Activated naive CD8-positive, alpha-beta T cell treated with anti-CD3 and anti-CD28 coated beads, Interleukin-2, amount 50 U/mL, for 16 hours (primary cell): ENCODE data around the gene RPS29.
"Not testable (repeated sequence)": the region's sequence is repeated elsewhere in the genome, so short reads cannot be mapped to it uniquely, and the experiment has no call there.

ENCODE experiments used
- DNase-seq: peaks from one replicate; pipeline ENCODE4 v3.0.0-alpha.2; 2020; ENCODE audit warnings: low read depth, low spot score

RPS29 gene

GRCh38 chr14:49598485-49599300 lies 12.5 kb upstream of the RPS29 start, which contains the start of gene LRR1:
Gene LRR1 (plus strand): TSS chr14:49598940. CDS start chr14:49599021, 81 bp downstream.
- peak; percentile 68 for DNase-seq

- DNase-seq: no peak
Observed at GRCh38 chr14:49598189-49598484, 12.0 kb upstream of the RPS29 start.

GRCh38 chr14:49594347-49595091 lies 8.3 kb upstream of the RPS29 start:
- no peak for DNase-seq

GRCh38 chr14:49593016-49593415 lies 6.8 kb upstream of the RPS29 start:
- DNase-seq: no peak

GRCh38 chr14:49589387-49589786 lies 3.2 kb upstream of the RPS29 start:
- no peak for DNase-seq

- no peak for DNase-seq
Observed at GRCh38 chr14:49586673-49587460, 687 bp upstream of the RPS29 start.

GRCh38 chr14:49584981-49585640 lies 1.1 kb downstream of the RPS29 start:
- DNase-seq: not testable (repeated sequence)

- no peak for DNase-seq
Observed at GRCh38 chr14:49584058-49584457, 2.1 kb downstream of the RPS29 start.

GRCh38 chr14:49583629-49584028 lies 2.6 kb downstream of the RPS29 start:
- DNase-seq: no peak

GRCh38 chr14:49582113-49582977 lies 3.8 kb downstream of the RPS29 start:
- no peak for DNase-seq

- DNase-seq: no peak
Observed at GRCh38 chr14:49581209-49582112, 4.7 kb downstream of the RPS29 start.

- DNase-seq: no peak
Observed at GRCh38 chr14:49579841-49580240, 6.3 kb downstream of the RPS29 start.

GRCh38 chr14:49578141-49578540 lies 8.0 kb downstream of the RPS29 start:
- DNase-seq: no peak

- no peak for DNase-seq
Observed at GRCh38 chr14:49574038-49574437, 12.1 kb downstream of the RPS29 start.

GRCh38 chr14:49569281-49569680 lies 16.9 kb downstream of the RPS29 start:
- DNase-seq: no peak

GRCh38 chr14:49566714-49567113 lies 19.5 kb downstream of the RPS29 start:
- DNase-seq: no peak

GRCh38 chr14:49559979-49560768 lies 26.0 kb downstream of the RPS29 start:
- no peak for DNase-seq

GRCh38 chr14:49553892-49554291 lies 32.3 kb downstream of the RPS29 start:
- DNase-seq: no peak

- no peak for DNase-seq
Observed at GRCh38 chr14:49553106-49553505, 33.1 kb downstream of the RPS29 start.
